Smooth muscle cell (in vitro differentiated cells): ENCODE results near the gene ENTPD6. TPM values are rescaled to one million over a fixed set of nuclear protein-coding genes. Genes with fewer than 3 reads are reported as not detected.

Experiments used
- DNase-seq: peaks from one replicate; lab custom pipeline; 2025; ENCODE audit not compliant: unreplicated experiment; lab: John Stamatoyannopoulos, UW
- H2AFZ ChIP-seq: fragments of 200-600 bp; sonication (generic); 2 replicates; pipeline ENCODE4 v1.6.0; 2016; ENCODE audit warnings: antibody characterized with exemption, low read depth, mild to moderate bottlenecking
- H3F3A ChIP-seq: fragments of 200-600 bp; sonication (generic); 2 replicates; pipeline ENCODE4 v1.6.0; 2017; ENCODE audit warnings: antibody characterized with exemption, low read depth
- H3K27ac ChIP-seq: fragments of 200-600 bp; sonication (generic); 2 replicates; pipeline ENCODE4 v1.5.1; 2016; ENCODE audit warnings: low read depth, mild to moderate bottlenecking
- H3K27me3 ChIP-seq: fragments of 200-600 bp; sonication (generic); 2 replicates; pipeline ENCODE4 v1.6.1; 2016; ENCODE audit warnings: low read depth, mild to moderate bottlenecking
- H3K36me3 ChIP-seq: fragments of 200-600 bp; sonication (generic); 2 replicates; pipeline ENCODE4 v1.5.1; 2016; ENCODE audit warnings: low read depth
- H3K4me1 ChIP-seq: fragments of 200-600 bp; sonication (generic); 2 replicates; pipeline ENCODE4 v1.5.1; 2016; ENCODE audit warnings: low read depth
- H3K4me2 ChIP-seq: fragments of 200-600 bp; sonication (generic); 2 replicates; pipeline ENCODE4 v1.6.0; 2016; ENCODE audit warnings: mild to moderate bottlenecking
- H3K4me3 ChIP-seq: fragments of 200-600 bp; sonication (generic); 2 replicates; pipeline ENCODE4 v1.5.1; 2016; ENCODE audit warnings: mild to moderate bottlenecking
- H3K79me2 ChIP-seq: fragments of 200-600 bp; sonication (generic); 2 replicates; pipeline ENCODE4 v1.6.0; 2016; ENCODE audit warnings: low read depth, mild to moderate bottlenecking
- H3K9ac ChIP-seq: fragments of 200-600 bp; sonication (generic); 2 replicates; pipeline ENCODE4 v1.6.0; 2016; ENCODE audit warnings: low read depth
- H3K9me3 ChIP-seq: fragments of 200-600 bp; sonication (generic); replicated peaks from 2 replicates; pipeline ENCODE4 v1.5.1; 2016; ENCODE audit warnings: low read depth
- H4K20me1 ChIP-seq: fragments of 200-600 bp; sonication (generic); 2 replicates; pipeline ENCODE4 v1.6.0; 2016; ENCODE audit warnings: low read depth
- WGBS: methylation state at CpG from one replicate; pipeline ENCODE4 v1.1.7; 2016; ENCODE audit warnings: low lambda C conversion rate; 5-methylcytosine and 5-hydroxymethylcytosine counted together
- polyA plus RNA-seq: library from polyadenylated mRNA; unstranded; fragments of >200 nt; fragmentation: Nextera tagmentation; extraction: Ambion mirVana; gene quantifications from 2 replicates; pipeline ENCODE4 v1.2.1, GENCODE V29; 2016
- total RNA-seq: library from RNA; depleted of rRNA; stranded (reverse); fragments of >200 nt; gene quantifications from 2 replicates; pipeline ENCODE4 v1.2.3, GENCODE V29; 2014
- TF ChIP-seq, protein P1 (sequence below): fragments of 200-600 bp; sonication (generic); IDR thresholded peaks from 2 replicates; pipeline ENCODE4 v1.5.1; 2017; ENCODE audit warnings: borderline replicate concordance, mild to moderate bottlenecking, antibody characterized with exemption; ENCODE audit not compliant: insufficient read depth, poor library complexity, severe bottlenecking

ENTPD6 gene
- total and polyA plus RNA-seq, 2 experiments from 2014 or later: 12.6 to 19.9 TPM

DNA sequence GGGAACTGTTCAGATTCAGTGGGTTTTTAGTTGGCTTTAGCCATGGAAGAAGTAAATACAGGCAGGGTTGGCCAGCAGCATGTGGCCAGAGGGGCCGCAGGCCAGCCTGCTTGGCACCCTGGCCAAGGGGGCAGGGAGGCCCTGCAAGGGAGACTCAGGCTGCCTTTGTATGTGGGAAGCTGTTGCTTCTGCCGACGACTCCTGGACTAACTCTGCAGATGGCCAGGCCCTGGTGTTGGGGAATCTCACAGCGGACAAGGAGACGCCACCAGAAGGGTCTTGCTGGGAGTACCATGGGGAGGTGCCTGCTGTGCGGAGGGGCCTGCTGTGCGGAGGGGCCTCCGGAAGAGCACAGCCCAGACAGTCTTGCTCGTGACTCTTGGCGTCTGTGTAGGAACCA is 77.5 kb downstream of the ENTPD6 start:
- Histone ChIP-seq H3K4me2 (no peak overlapping the region), H3K79me2 (no peaks in the 10 kb centered on the region), H3K4me1 (no peaks in the 10 kb centered on the region), H4K20me1 (peaks cover 3% of the 10 kb centered on the region), H3K27ac (no peak overlapping the region), H3K9ac (no peak overlapping the region), H3K27me3 (no peaks in the 10 kb centered on the region), H3F3A (no peaks in the 10 kb centered on the region), H2AFZ (no peak overlapping the region), H3K36me3 (no peaks in the 10 kb centered on the region), H3K4me3 (no peak overlapping the region), H3K9me3 (no peaks in the 10 kb centered on the region)
- TF ChIP-seq, protein P1, sequence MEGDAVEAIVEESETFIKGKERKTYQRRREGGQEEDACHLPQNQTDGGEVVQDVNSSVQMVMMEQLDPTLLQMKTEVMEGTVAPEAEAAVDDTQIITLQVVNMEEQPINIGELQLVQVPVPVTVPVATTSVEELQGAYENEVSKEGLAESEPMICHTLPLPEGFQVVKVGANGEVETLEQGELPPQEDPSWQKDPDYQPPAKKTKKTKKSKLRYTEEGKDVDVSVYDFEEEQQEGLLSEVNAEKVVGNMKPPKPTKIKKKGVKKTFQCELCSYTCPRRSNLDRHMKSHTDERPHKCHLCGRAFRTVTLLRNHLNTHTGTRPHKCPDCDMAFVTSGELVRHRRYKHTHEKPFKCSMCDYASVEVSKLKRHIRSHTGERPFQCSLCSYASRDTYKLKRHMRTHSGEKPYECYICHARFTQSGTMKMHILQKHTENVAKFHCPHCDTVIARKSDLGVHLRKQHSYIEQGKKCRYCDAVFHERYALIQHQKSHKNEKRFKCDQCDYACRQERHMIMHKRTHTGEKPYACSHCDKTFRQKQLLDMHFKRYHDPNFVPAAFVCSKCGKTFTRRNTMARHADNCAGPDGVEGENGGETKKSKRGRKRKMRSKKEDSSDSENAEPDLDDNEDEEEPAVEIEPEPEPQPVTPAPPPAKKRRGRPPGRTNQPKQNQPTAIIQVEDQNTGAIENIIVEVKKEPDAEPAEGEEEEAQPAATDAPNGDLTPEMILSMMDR: no peak
- no peak for DNase-seq
- over 99% methylated on average over 10 of the region's 10 CpGs for WGBS

DNA sequence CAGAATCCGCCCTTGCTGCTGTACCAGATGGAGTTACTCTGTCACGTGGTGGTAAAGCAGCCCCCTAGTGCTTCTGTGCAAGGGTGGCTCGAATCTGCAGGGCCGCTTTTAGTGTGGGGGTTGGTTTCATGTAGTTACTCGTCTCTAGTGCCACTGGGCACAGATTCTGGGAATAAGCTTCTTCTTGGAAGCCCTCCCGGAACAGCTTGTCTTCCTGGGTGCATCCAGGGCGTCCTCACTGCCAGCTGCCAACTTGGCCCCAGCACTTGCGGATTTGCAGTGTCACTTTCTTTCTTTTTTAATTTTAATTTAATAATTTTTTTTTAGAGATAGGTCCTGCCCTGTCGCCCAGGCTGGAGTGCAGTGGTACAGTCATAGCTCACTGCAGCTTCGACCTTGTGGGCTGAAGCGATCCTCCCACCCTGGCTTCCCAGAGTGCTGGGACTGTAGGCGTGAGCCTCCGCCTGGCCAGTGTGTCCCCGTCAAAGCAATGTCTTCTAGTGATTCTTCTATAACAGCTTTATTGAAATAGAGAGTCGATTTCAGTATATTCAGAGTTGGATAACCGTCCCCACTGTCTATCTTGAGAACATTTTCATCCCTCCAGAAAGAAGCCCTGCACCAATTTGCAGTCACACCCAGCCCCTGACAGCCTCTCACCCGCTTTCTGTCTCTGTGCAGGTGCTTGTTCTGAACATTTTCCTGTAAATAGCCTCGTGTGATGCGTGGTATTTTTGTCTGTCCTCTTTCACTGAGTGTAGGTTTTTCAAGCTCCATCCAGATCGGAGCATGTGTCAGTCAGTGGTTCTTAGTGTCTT is 78.2 kb downstream of the ENTPD6 start:
- H4K20me1 ChIP-seq: peaks cover 3% of the 10 kb centered on the region
- H3K27ac ChIP-seq: no peak overlapping the region
- no peak overlapping the region for H3K4me2 ChIP-seq
- WGBS: 95% methylated on average over 20 of the region's 20 CpGs
- no peaks in the 10 kb centered on the region for H3K4me1 ChIP-seq
- no peaks in the 10 kb centered on the region for H3F3A ChIP-seq
- DNase-seq: no peak
- H3K36me3 ChIP-seq: no peaks in the 10 kb centered on the region
- no peaks in the 10 kb centered on the region for H3K9me3 ChIP-seq
- no peaks in the 10 kb centered on the region for H3K27me3 ChIP-seq
- H3K79me2 ChIP-seq: no peaks in the 10 kb centered on the region
- no peak overlapping the region for H3K9ac ChIP-seq
- no peak overlapping the region for H2AFZ ChIP-seq
- TF ChIP-seq, protein P1: no peak
- no peak overlapping the region for H3K4me3 ChIP-seq

DNA sequence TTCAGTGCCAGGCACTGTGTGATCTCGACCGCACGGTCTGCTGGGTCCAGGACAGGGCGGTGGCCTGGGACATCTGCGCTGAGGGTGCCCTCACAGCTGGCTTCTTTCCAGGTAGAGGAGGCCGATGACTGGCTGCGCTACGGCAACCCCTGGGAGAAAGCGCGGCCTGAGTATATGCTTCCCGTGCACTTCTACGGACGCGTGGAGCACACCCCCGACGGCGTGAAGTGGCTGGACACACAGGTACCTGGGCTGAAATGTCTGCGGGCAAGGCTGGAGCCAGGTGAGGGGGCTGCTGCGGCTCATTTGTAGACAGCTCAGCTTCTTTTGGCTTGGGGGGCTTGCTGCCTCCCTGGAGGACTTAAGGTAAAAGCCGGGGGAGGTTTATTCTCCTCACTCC is 79.0 kb downstream of the ENTPD6 start:
- TF ChIP-seq, protein P1: no peak
- H3K79me2 ChIP-seq: no peaks in the 10 kb centered on the region
- no peak overlapping the region for H3K27ac ChIP-seq
- H4K20me1 ChIP-seq: peaks cover 3% of the 10 kb centered on the region
- no peak overlapping the region for H2AFZ ChIP-seq
- H3K4me1 ChIP-seq: no peaks in the 10 kb centered on the region
- WGBS: 96% methylated on average over 20 of the region's 20 CpGs
- no peak for DNase-seq
- H3K27me3 ChIP-seq: no peaks in the 10 kb centered on the region
- no peaks in the 10 kb centered on the region for H3K36me3 ChIP-seq
- H3K9ac ChIP-seq: no peak overlapping the region
- no peaks in the 10 kb centered on the region for H3F3A ChIP-seq
- no peak overlapping the region for H3K4me2 ChIP-seq
- no peak overlapping the region for H3K4me3 ChIP-seq
- no peaks in the 10 kb centered on the region for H3K9me3 ChIP-seq
